Measurements from ENCODE around the gene HAPLN3. TPM values are rescaled to one million over a fixed set of nuclear protein-coding genes. Genes with fewer than 3 reads are reported as not detected.

HAPLN3 gene
- total and polyA plus RNA-seq, 2 donors (not counting 3 experiments of a cell fraction or from before 2014, with no cell fraction given) = 57.6 to 130 TPM

GRCh38 chr15:88872106-88872505 lies 23.2 kb downstream of the HAPLN3 start:
- TF ChIP-seq POLR2AphosphoS5 (IDR thresholded peaks at IDR 0.05; ENCODE audit: insufficient read depth, low read depth, low read length) (no peak), JUN (IDR thresholded peaks at IDR 0.05; ENCODE audit: borderline replicate concordance, insufficient read depth, insufficient read length, low read depth) (no peak), EZH2 (IDR thresholded peaks at IDR 0.05; ENCODE audit: borderline replicate concordance, low read depth, low read length, severe bottlenecking) (no peak), CTCF (IDR thresholded peaks at IDR 0.05; ENCODE audit: extremely low read depth in 1 of 2, insufficient read depth in 1 of 2, low read depth in 1 of 2, low read length in 2 of 2) (no peak), MYC (IDR thresholded peaks at IDR 0.05; ENCODE audit: low read depth, low read length) (no peak), FOS (IDR thresholded peaks at IDR 0.05; ENCODE audit: borderline replicate concordance, insufficient read depth, low read length) (no peak)
- POLR2A ChIA-PET = no interaction called here
- FAIRE-seq = no peak
- intact Hi-C loops (cut with micrococcal nuclease) (no loop called here), dilution Hi-C loops (cut with MboI; ENCODE audit: extremely low pct_ligation_motif_present, low sequenced_read_pairs) (no loop called here)
- Histone ChIP-seq H3K9me1 (replicated peaks; ENCODE audit: control insufficient read depth, extremely low read depth, insufficient read depth, low read length) (no peaks in the 10 kb centered on the region), H2AFZ (ENCODE audit: low read depth, low read length) (no peak overlapping the region), H3K79me2 (ENCODE audit: control insufficient read depth, insufficient read depth, low read length) (no peaks in the 10 kb centered on the region), H3K4me2 (ENCODE audit: insufficient read depth, low read length) (no peak overlapping the region), H3K9me3 (replicated peaks; ENCODE audit: control insufficient read depth, insufficient read depth, low read length) (no peaks in the 10 kb centered on the region), H3K36me3 (ENCODE audit: control insufficient read depth in 2 of 2, extremely low read depth in 1 of 2, insufficient read depth in 2 of 2, low read length in 2 of 2) (peaks cover 0 to 9% of the 10 kb centered on the region in 2 experiments), H3K27ac (ENCODE audit: insufficient read depth, low read depth, low read length) (no peak overlapping the region), H3K9ac (replicated peaks; ENCODE audit: extremely low read depth, insufficient read depth, low read length) (no peak overlapping the region), H3K27me3 (ENCODE audit: control insufficient read depth in 2 of 2, insufficient read depth in 2 of 2, low read length in 2 of 2) (peaks cover 0 to 5% of the 10 kb centered on the region in 2 experiments), H3K4me1 (ENCODE audit: control insufficient read depth, extremely low read depth, insufficient read depth, low read length) (no peaks in the 10 kb centered on the region), H4K20me1 (replicated peaks; ENCODE audit: control insufficient read depth, extremely low read depth, insufficient read depth, low read length) (no peaks in the 10 kb centered on the region), H3K4me3 (replicated peaks in 1 of 3; ENCODE audit: insufficient read depth in 1 of 3, low read depth in 1 of 3, low read length in 3 of 3) (no peak overlapping the region)
- no TSS peak for BruUV-seq (replicated peaks)
- DNase-seq (ENCODE audit: low read depth, low spot score) = no peak
- CTCF ChIA-PET = interaction anchor here (1.2 kb wide), 2 partner anchors 33 to 248 kb away, joined by 5 to 8 read pairs; no protein-coding TSS in a partner anchor
